ENCODE data around the gene LRRC73. TPM values are rescaled to one million over a fixed set of nuclear protein-coding genes. Genes with fewer than 3 reads are reported as not detected.
A peak's percentile ranks its signal among the peaks of the same experiment; 100 is the strongest.
"Not testable (repeated sequence)": the region's sequence is repeated elsewhere in the genome, so short reads cannot be mapped to it uniquely, and the experiment has no call there.

Gene LRRC73, protein sequence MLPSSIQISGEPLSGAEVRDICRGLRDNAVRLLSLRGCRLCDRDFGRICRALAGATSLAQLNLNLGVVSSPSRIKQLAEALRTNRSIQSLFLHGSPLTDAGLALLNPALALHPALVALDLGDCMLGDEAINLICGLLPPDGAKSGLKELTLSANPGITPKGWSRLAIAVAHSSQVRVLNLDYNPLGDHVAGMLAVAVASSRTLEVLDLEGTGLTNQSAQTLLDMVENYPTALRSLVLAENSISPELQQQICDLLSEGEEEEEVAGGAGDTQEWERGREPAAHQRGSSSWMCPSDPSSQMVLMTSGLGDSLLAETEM
- not detected for total RNA-seq

DNA sequence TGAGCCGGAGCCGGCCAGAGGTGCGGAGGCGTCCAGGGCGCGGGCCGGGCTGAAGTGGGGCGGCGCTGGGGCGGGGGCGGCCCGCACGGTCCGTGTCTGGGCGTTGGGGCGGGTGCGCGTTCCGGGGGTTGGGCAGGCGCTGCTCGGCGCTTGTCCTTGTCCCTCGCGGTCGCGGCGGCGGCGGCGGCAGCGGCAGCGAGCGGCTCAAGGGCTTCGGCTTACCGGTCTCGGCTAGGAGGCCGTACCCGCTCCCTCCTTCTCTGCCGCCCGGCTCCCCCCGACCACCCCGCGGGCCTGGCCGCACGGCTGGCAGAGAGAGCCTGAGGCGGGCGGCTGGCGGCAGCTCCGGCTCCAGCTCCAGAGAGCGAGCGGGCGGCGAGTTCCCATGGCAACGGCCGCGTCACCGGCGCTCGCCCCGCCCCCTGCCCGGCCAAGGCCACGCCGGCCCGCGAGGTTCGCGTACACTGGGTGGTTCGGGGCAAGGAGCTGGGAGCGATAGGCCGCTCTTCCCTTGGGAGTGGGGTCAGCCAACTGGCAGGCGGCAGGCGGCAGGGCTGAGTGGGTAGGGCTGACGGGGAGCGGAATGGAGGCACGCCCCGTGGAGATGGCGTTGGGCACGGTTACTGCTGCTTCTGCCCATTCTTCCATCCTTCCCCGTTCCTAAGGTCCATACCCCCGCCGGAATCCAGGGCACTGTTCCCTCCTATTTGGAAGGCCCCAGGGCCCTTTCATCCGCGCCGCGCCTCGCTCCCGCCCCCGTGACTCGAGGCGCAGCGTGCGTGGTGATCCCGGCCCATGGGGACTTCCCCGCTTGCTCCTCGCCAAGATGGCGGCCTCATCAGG is at the start of gene LRRC73:
Gene LRRC73, minus strand, starts transcription at position 363 of the 843 bp plus-strand sequence. CDS start 561 bp downstream, outside the sequence.
- H3K4me3 ChIP-seq (ENCODE audit: low read length) = peak within 1 kb of the TSS; percentile 36
- no peaks in the 10 kb centered on the region for H3K9me3 ChIP-seq (ENCODE audit: low read depth, low read length)
- peaks cover 14% of the 10 kb centered on the region for H3K27me3 ChIP-seq (ENCODE audit: insufficient read depth, low read length)
- peaks cover 26% of the 10 kb centered on the region for H3K4me1 ChIP-seq (ENCODE audit: insufficient read depth, low read length)

GRCh38 chr6:43559328-43559727 is 49.2 kb upstream of the LRRC73 start:
- H3K4me3 ChIP-seq (ENCODE audit: low read length) = no peak overlapping the region
- no peaks in the 10 kb centered on the region for H3K4me1 ChIP-seq (ENCODE audit: insufficient read depth, low read length)
- H3K27me3 ChIP-seq (ENCODE audit: insufficient read depth, low read length) = no peaks in the 10 kb centered on the region
- H3K9me3 ChIP-seq (ENCODE audit: low read depth, low read length) = no peaks in the 10 kb centered on the region

DNA sequence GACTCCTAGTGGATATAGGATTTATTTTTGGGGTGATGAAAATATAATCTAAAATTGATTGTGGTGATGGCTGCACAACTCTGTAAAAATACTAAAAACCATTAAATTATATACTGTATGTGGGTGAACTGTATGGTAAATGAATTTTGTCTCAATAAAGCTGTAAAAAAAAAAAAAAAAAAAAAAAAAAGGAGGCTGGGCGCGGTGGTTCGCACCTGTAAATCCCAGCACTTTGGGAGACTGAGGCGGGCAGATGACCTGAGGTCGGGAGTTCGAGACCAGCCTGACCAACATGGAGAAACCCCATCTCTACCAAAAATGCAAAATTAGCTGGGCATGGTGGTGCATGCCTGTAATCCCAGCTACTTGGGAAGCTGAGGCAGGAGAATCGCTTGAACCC is 47.5 kb upstream of the LRRC73 start:
- not testable (repeated sequence) for H3K27me3 ChIP-seq (ENCODE audit: insufficient read depth, low read length); H3K9me3 ChIP-seq (ENCODE audit: low read depth, low read length); H3K4me1 ChIP-seq (ENCODE audit: insufficient read depth, low read length); H3K4me3 ChIP-seq (ENCODE audit: low read length)

- no peaks in the 10 kb centered on the region for H3K4me1 ChIP-seq (ENCODE audit: insufficient read depth, low read length)
These were observed 37.1 kb upstream of the LRRC73 start for GRCh38 chr6:43547222-43547621.

DNA sequence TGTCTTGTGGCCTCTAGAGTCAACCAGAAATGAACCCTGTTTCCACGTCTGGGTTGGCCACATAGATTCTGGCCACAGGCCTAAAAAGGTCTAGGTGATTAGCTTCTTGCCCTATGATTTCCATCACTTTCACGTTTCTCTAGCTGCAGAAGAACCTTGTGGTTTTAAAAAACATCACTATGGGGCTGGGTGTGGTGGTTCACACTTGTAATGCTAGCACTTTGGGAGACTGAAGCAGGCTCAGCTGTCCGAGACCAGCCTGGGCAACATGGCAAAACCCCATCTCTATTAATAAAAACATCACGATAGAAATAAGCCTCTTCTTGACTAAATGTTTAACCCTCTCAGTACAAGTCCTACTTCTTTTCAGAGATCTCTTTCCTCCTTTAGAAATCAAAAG is 34.3 kb upstream of the LRRC73 start:
- no peak overlapping the region for H3K4me3 ChIP-seq (ENCODE audit: low read length)
- H3K9me3 ChIP-seq (ENCODE audit: low read depth, low read length) = no peaks in the 10 kb centered on the region
- H3K4me1 ChIP-seq (ENCODE audit: insufficient read depth, low read length) = no peaks in the 10 kb centered on the region
- no peaks in the 10 kb centered on the region for H3K27me3 ChIP-seq (ENCODE audit: insufficient read depth, low read length)

More at GRCh38 chr6:43547222-43547621, 37.1 kb upstream of the LRRC73 start:
- no peaks in the 10 kb centered on the region for H3K9me3 ChIP-seq (ENCODE audit: low read depth, low read length)
- no peak overlapping the region for H3K4me3 ChIP-seq (ENCODE audit: low read length)
- no peaks in the 10 kb centered on the region for H3K27me3 ChIP-seq (ENCODE audit: insufficient read depth, low read length)

- no peaks in the 10 kb centered on the region for H3K9me3 ChIP-seq (ENCODE audit: low read depth, low read length)
- H3K4me1 ChIP-seq (ENCODE audit: insufficient read depth, low read length) = no peaks in the 10 kb centered on the region
- H3K27me3 ChIP-seq (ENCODE audit: insufficient read depth, low read length) = no peaks in the 10 kb centered on the region
- H3K4me3 ChIP-seq (ENCODE audit: low read length) = no peak overlapping the region
These were observed 31.8 kb upstream of the LRRC73 start for GRCh38 chr6:43541774-43542471.

DNA sequence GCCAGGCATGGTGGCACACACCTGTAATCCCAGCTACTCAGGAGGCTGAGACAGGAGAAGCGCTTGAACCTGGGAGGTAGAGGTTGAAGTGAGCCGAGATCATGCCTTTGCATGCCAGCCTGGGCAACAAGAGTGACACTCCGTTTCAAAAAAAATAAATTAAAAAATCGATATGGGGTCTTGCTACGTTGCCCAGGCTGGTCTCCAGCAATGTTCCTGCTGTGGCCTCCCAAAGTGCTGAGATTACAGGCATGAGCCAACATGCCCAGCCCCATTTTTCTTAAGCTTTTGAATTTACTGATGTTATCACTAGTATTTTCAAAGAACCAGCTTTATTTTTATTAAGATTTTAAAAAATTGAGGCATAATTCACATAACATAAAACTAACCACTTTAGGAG is 30.4 kb upstream of the LRRC73 start:
- H3K27me3 ChIP-seq (ENCODE audit: insufficient read depth, low read length) = no peaks in the 10 kb centered on the region
- H3K4me1 ChIP-seq (ENCODE audit: insufficient read depth, low read length) = no peaks in the 10 kb centered on the region
- no peaks in the 10 kb centered on the region for H3K9me3 ChIP-seq (ENCODE audit: low read depth, low read length)
- H3K4me3 ChIP-seq (ENCODE audit: low read length) = no peak overlapping the region

DNA sequence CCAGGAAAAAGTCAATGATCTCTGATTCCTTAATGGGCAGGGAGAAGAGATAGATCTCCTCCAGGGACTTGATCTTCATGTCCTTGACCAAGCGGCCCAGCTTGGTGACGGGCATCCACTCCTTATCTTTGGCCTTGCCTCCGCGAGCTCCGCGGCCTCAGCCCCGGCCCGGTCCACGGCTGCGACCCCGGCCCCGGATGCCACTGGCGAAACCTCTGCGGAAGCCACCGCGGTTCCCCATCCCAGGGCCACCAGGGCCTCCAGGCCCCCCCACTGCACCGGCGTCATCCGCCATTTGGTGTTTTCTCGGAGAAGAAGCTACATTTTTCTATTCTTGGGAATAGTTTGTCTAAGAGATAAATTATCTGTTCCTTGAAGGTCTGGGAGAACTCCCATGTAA is 29.3 kb upstream of the LRRC73 start:
- H3K9me3 ChIP-seq (ENCODE audit: low read depth, low read length); H3K27me3 ChIP-seq (ENCODE audit: insufficient read depth, low read length); H3K4me3 ChIP-seq (ENCODE audit: low read length); H3K4me1 ChIP-seq (ENCODE audit: insufficient read depth, low read length): not testable (repeated sequence)

DNA sequence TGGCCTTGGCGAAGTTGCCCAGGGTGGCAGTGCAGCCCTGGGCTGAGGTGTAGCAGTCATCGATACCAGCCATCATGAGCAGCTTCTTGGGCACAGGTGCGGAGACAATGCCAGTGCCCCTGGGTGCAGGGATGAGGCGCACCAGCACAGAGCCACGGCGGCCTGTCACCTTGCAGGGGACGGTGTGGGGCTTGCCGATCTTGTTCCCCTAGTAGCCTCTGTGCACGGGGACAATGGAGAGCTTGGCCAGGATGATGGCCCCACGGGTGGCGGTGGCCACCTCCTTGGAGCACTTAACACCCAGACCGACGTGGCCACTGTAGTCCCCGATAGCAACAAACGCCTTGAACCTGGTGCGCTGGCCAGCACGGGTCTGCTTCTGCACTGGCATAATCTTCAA is 28.8 kb upstream of the LRRC73 start:
- not testable (repeated sequence) for H3K27me3 ChIP-seq (ENCODE audit: insufficient read depth, low read length); H3K4me3 ChIP-seq (ENCODE audit: low read length); H3K9me3 ChIP-seq (ENCODE audit: low read depth, low read length); H3K4me1 ChIP-seq (ENCODE audit: insufficient read depth, low read length)

DNA sequence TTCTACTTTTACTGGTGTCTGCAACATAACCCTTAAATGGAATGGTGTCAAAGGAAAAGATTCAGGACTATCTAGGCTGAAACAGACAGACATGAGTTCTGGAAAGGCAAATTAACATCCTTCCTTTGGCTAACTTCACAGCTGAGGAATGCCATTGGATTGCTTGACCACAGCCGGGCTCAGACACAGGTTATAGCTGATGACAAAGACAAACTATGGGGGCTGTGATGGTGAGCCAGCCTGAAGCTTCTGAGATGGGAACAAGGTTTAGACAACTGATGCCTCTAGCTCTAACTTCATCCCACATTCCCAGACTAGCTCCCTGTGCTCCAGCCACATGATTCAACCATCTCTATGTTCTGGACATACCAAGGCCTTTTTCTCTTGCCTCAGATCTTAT is 22.1 kb upstream of the LRRC73 start:
- Histone ChIP-seq H3K4me1 (ENCODE audit: insufficient read depth, low read length) (no peaks in the 10 kb centered on the region), H3K27me3 (ENCODE audit: insufficient read depth, low read length) (no peaks in the 10 kb centered on the region), H3K9me3 (ENCODE audit: low read depth, low read length) (no peaks in the 10 kb centered on the region), H3K4me3 (ENCODE audit: low read length) (no peak overlapping the region)

DNA sequence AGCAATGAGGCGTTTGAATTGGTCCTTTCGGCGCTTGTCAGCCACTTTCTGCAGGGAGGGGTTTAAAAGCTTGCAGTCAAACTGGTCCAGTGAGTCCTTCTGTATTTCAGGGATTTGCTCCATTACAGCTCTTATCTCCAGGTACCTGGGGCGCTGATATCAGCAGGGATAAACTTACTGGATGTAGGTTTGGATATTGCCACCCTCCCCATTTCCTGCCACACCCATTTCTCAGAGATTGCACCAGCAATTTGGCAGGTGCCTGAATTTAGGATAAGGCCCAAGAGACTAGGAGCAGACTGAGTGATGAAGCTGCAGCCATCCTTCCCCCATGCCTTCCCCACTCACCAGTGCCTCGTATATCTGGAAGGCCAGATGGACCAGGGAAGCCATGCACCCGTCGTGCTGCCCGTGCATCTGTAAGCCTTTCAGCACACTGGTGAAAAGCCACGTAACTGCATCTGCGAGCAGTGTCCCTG is 14.4 kb upstream of the LRRC73 start:
- no peaks in the 10 kb centered on the region for H3K9me3 ChIP-seq (ENCODE audit: low read depth, low read length)
- no peaks in the 10 kb centered on the region for H3K27me3 ChIP-seq (ENCODE audit: insufficient read depth, low read length)
- no peaks in the 10 kb centered on the region for H3K4me1 ChIP-seq (ENCODE audit: insufficient read depth, low read length)
- no peak overlapping the region for H3K4me3 ChIP-seq (ENCODE audit: low read length)

GRCh38 chr6:43523284-43523683 is 13.1 kb upstream of the LRRC73 start:
- no peaks in the 10 kb centered on the region for H3K9me3 ChIP-seq (ENCODE audit: low read depth, low read length)
- H3K4me3 ChIP-seq (ENCODE audit: low read length) = no peak overlapping the region
- H3K27me3 ChIP-seq (ENCODE audit: insufficient read depth, low read length) = no peaks in the 10 kb centered on the region
- H3K4me1 ChIP-seq (ENCODE audit: insufficient read depth, low read length) = peaks cover 6% of the 10 kb centered on the region

- no peaks in the 10 kb centered on the region for H3K9me3 ChIP-seq (ENCODE audit: low read depth, low read length)
- H3K4me1 ChIP-seq (ENCODE audit: insufficient read depth, low read length) = peaks cover 11% of the 10 kb centered on the region
- no peaks in the 10 kb centered on the region for H3K27me3 ChIP-seq (ENCODE audit: insufficient read depth, low read length)
- no peak overlapping the region for H3K4me3 ChIP-seq (ENCODE audit: low read length)
These were observed 12.6 kb upstream of the LRRC73 start for GRCh38 chr6:43522547-43523261.

- H3K9me3 ChIP-seq (ENCODE audit: low read depth, low read length) = no peaks in the 10 kb centered on the region
- H3K27me3 ChIP-seq (ENCODE audit: insufficient read depth, low read length) = no peaks in the 10 kb centered on the region
- H3K4me3 ChIP-seq (ENCODE audit: low read length) = no peak overlapping the region
- H3K4me1 ChIP-seq (ENCODE audit: insufficient read depth, low read length) = peaks cover 16% of the 10 kb centered on the region
These were observed 11.7 kb upstream of the LRRC73 start for GRCh38 chr6:43521836-43522235.
